ENCODE measurements around the gene SCAI. TPM values are rescaled to one million over a fixed set of nuclear protein-coding genes. Genes with fewer than 3 reads are reported as not detected.

SCAI gene
- total and polyA plus RNA-seq, 9 of the 15 experiments (the other 6 are each of a cell fraction or from before 2014, with no cell fraction given), result 0.70 to 12.4 (median 4.2) TPM

DNA sequence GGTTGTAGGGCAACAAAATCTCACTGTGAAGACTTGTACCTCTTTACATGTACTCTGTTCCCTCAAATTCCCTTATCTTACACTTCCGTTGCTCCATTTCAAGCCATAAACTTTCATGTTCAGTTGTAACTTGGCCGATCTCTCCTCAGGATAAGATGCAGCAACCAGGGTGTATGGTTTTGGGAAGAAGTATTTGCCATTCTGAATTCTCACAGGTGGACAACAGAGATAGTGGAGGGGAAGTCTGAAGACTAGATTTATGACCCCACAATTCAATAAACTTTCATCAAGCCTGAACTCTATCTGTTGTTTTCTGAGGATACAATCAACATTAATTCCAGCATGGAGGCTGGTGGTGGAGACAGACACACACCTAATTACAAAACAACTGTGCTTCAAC, 229.9 kb downstream of the SCAI start (continued):
- TF ChIP-seq ZNF740 (CRISPR knock-in tag; IDR thresholded peaks at IDR 0.05), result no peak
- no peak for TF ChIP-seq ZNF740 (tag; IDR thresholded peaks at IDR 0.05)
- TF ChIP-seq KLF16 (IDR thresholded peaks at IDR 0.05), result no peak; the same call in 1 of the 2 replicates
- no peak for TF ChIP-seq RFX7 (CRISPR knock-in tag; IDR thresholded peaks at IDR 0.05)
- TF ChIP-seq, protein P1, sequence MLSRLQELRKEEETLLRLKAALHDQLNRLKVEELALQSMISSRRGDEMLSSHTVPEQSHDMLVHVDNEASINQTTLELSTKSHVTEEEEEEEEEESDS (CRISPR knock-in tag; IDR thresholded peaks at IDR 0.05), result no peak
- TF ChIP-seq EP300 (IDR thresholded peaks at IDR 0.05; ENCODE audit: low read length), result peak; percentile 80
- TF ChIP-seq GTF3C2 (IDR thresholded peaks at IDR 0.05; ENCODE audit: borderline replicate concordance, extremely low read depth, insufficient read length), result no peak
- no peak; the same call in 1 of the 2 replicates for TF ChIP-seq PBX2 (CRISPR knock-in tag; IDR thresholded peaks at IDR 0.05; ENCODE audit: low read depth)
- TF ChIP-seq PBX2 (tag; conservative IDR thresholded peaks at IDR 0.05; ENCODE audit: low read depth), result peak; percentile 90
- TF ChIP-seq MTA2 (IDR thresholded peaks at IDR 0.05; ENCODE audit: low read depth), result peak; percentile 38; the same call in 1 of the 2 replicates
- TF ChIP-seq ZNF561 (CRISPR knock-in tag; conservative IDR thresholded peaks at IDR 0.05), result no peak
- TF ChIP-seq KAT2B (IDR thresholded peaks at IDR 0.05; ENCODE audit: low read depth, low read length), result no peak
- no peak for TF ChIP-seq ZMIZ1 (IDR thresholded peaks at IDR 0.05; ENCODE audit: low read depth in 2 of 2, low read length in 2 of 2)
- TF ChIP-seq CBX1 (IDR thresholded peaks at IDR 0.05; ENCODE audit: low read depth), result no peak
- TF ChIP-seq ETV1 (tag; conservative IDR thresholded peaks at IDR 0.05; ENCODE audit: low read depth), result peak; percentile 68
- no peak for TF ChIP-seq NR4A1 (CRISPR knock-in tag; IDR thresholded peaks at IDR 0.05)
- TF ChIP-seq NR4A1 (tag; IDR thresholded peaks at IDR 0.05), result no peak
- TF ChIP-seq, protein P2, sequence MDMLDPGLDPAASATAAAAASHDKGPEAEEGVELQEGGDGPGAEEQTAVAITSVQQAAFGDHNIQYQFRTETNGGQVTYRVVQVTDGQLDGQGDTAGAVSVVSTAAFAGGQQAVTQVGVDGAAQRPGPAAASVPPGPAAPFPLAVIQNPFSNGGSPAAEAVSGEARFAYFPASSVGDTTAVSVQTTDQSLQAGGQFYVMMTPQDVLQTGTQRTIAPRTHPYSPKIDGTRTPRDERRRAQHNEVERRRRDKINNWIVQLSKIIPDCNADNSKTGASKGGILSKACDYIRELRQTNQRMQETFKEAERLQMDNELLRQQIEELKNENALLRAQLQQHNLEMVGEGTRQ (CRISPR knock-in tag; IDR thresholded peaks at IDR 0.05), result no peak

Measured in K562 (cell line).